CD14-positive monocyte (primary cell): ENCODE data around the gene TUBG2. TPM values are rescaled to one million over a fixed set of nuclear protein-coding genes. Genes with fewer than 3 reads are reported as not detected.

ENCODE experiments used
- DNase-seq, 3 donors: peaks; one replicate each; pipeline ENCODE4 v3.0.0-alpha.2; 2011 to 2022
- H2AFZ ChIP-seq: 2 replicates; pipeline ENCODE4 v1.6.0; 2012; ENCODE audit warnings: mild to moderate bottlenecking, low read depth, low read length, inconsistent platforms; ENCODE audit not compliant: insufficient read depth, poor library complexity, severe bottlenecking
- H3K27ac ChIP-seq, 2 donors: 1 replicate in 1 of 2; 2 replicates in 1 of 2; pipeline ENCODE4 v1.5.1; 2012 to 2013; ENCODE audit warnings: low read length in 2 of 2, control low read depth in 1 of 2, inconsistent platforms in 1 of 2, low read depth in 1 of 2, mild to moderate bottlenecking in 1 of 2
- H3K27me3 ChIP-seq, 2 donors: one replicate each; pipeline versions ENCODE4 v1.6.0 to v1.6.1; 2011 to 2013; ENCODE audit warnings: low read length in 2 of 2; ENCODE audit not compliant: control insufficient read depth in 2 of 2, insufficient read depth in 2 of 2
- H3K36me3 ChIP-seq, 2 donors: replicated peaks in 1 of 2; 1 replicate in 1 of 2; 2 replicates in 1 of 2; pipeline versions ENCODE4 v1.5.1 to v1.6.1; 2012 to 2013; ENCODE audit warnings: low read length in 2 of 2, control low read depth in 1 of 2, inconsistent platforms in 1 of 2, mild to moderate bottlenecking in 1 of 2; ENCODE audit not compliant: insufficient read depth in 2 of 2, control insufficient read depth in 1 of 2
- H3K4me1 ChIP-seq, 2 donors: 1 replicate in 1 of 2; 2 replicates in 1 of 2; pipeline versions ENCODE4 v1.5.1 to v1.6.1; 2012 to 2013; ENCODE audit warnings: low read length in 2 of 2, control low read depth in 1 of 2, inconsistent platforms in 1 of 2, mild to moderate bottlenecking in 1 of 2, moderate library complexity in 1 of 2; ENCODE audit not compliant: insufficient read depth in 2 of 2, control insufficient read depth in 1 of 2
- H3K4me2 ChIP-seq: replicated peaks from 2 replicates; pipeline ENCODE3; 2012; ENCODE audit warnings: low read length, moderate library complexity, mild to moderate bottlenecking; ENCODE audit not compliant: poor library complexity, severe bottlenecking; ENCODE audit errors: extremely low read depth
- H3K4me3 ChIP-seq, 3 experiments: fragments of 200-600 bp in 1 of 3; sonication (generic) in 1 of 3; replicated peaks in 1 of 3; 1 replicate in 2 of 3; 2 replicates in 1 of 3; pipeline ENCODE4 v1.5.1; 2011 to 2013; ENCODE audit warnings: low read length in 3 of 3, mild to moderate bottlenecking in 3 of 3, control low read depth in 2 of 3, low read depth in 2 of 3, inconsistent platforms in 1 of 3, moderate library complexity in 1 of 3
- H3K79me2 ChIP-seq: 2 replicates; pipeline ENCODE4 v1.6.0; 2012; ENCODE audit warnings: mild to moderate bottlenecking, control low read depth, inconsistent platforms, low read length, moderate library complexity; ENCODE audit not compliant: insufficient read depth
- H3K9ac ChIP-seq: 2 replicates; pipeline ENCODE4 v1.6.0; 2017; ENCODE audit warnings: low read length, mild to moderate bottlenecking; ENCODE audit not compliant: insufficient read depth, poor library complexity, severe bottlenecking
- H3K9me3 ChIP-seq, 2 donors: replicated peaks in 1 of 2; 1 replicate in 1 of 2; 2 replicates in 1 of 2; pipeline versions ENCODE4 v1.5.1 to v1.6.1; 2012 to 2013; ENCODE audit warnings: low read length in 2 of 2, control low read depth in 1 of 2; ENCODE audit not compliant: control insufficient read depth in 1 of 2, insufficient read depth in 1 of 2
- H4K20me1 ChIP-seq: 2 replicates; pipeline ENCODE4 v1.6.0; 2012; ENCODE audit warnings: mild to moderate bottlenecking, low read length, control low read depth, moderate library complexity; ENCODE audit not compliant: insufficient read depth
- H3K27ac Mint-ChIP-seq, 7 donors: one replicate each; pipeline ENCODE4 v1.8.0; 2020; ENCODE audit warnings: mild to moderate bottlenecking in 7 of 7, mixed read lengths in 7 of 7, moderate library complexity in 6 of 7, inconsistent platforms in 2 of 7
- H3K27me3 Mint-ChIP-seq, 3 donors: one replicate each; pipeline ENCODE4 v1.8.0; 2021 to 2022; ENCODE audit warnings: low read depth in 3 of 3, mild to moderate bottlenecking in 3 of 3, mixed read lengths in 3 of 3, moderate library complexity in 3 of 3, inconsistent platforms in 1 of 3
- H3K36me3 Mint-ChIP-seq, 2 donors: one replicate each; pipeline ENCODE4 v1.8.0; 2020; ENCODE audit warnings: mixed read lengths in 2 of 2, inconsistent platforms in 1 of 2, mild to moderate bottlenecking in 1 of 2
- H3K4me1 Mint-ChIP-seq: one replicate; pipeline ENCODE4 v1.8.0; 2020; ENCODE audit warnings: mild to moderate bottlenecking, mixed read lengths
- H3K4me3 Mint-ChIP-seq, 2 donors: one replicate each; pipeline ENCODE4 v1.8.0; 2020; ENCODE audit warnings: mild to moderate bottlenecking in 2 of 2, mixed read lengths in 2 of 2, moderate library complexity in 1 of 2
- H3K9me3 Mint-ChIP-seq, 7 donors: one replicate each; pipeline ENCODE4 v1.8.0; 2020 to 2022; ENCODE audit warnings: mixed read lengths in 7 of 7, mild to moderate bottlenecking in 6 of 7, moderate library complexity in 6 of 7, inconsistent platforms in 2 of 7
- WGBS: methylation state at CpG from one replicate; pipeline ENCODE4 v1.1.5; 2013; ENCODE audit warnings: missing lambda C conversion rate; ENCODE audit not compliant: insufficient coverage; 5-methylcytosine and 5-hydroxymethylcytosine counted together
- intact Hi-C, 2 donors: fragments of 100-400 bp; cut with micrococcal nuclease; formaldehyde crosslinking; loops; one replicate each; pipeline versions ENCODE4 v1.15.0 to v1.15.1; 2023
- polyA plus RNA-seq, 3 donors: library from polyadenylated mRNA; depleted of rRNA in 1 of 3; unstranded in 2 of 3; stranded (reverse) in 1 of 3; fragments of 300-500 nt in 2 of 3; fragments of >200 nt in 1 of 3; fragmentation: Illumina TruSeq in 2 of 3; gene quantifications; 1 replicate in 2 of 3; 2 replicates in 1 of 3; pipeline ENCODE4 v1.2.3, GENCODE V29; 2012 to 2021
- TF ChIP-seq, protein P1 (sequence below): fragments of 200-600 bp; IDR thresholded peaks from one replicate; pipeline ENCODE4 v1.8.0; 2022; ENCODE audit warnings: antibody characterized with exemption, mild to moderate bottlenecking

TUBG2 gene
- polyA plus RNA-seq, 3 donors, result 0.31 to 7.3 (median 0.47) TPM

- Histone ChIP-seq H4K20me1 (no peaks in the 10 kb centered on the region), H3K36me3 (no peaks in the 10 kb centered on the region), H3K9ac (peak overlapping the region; percentile 42), H3K4me2 (peak overlapping the region; percentile 81), H3K4me3 (peak overlapping the region in 2 of 3 experiments; percentile 66 to 75), H3K4me1 (peaks cover 70 to 84% of the 10 kb centered on the region in 2 donors), H3K79me2 (no peaks in the 10 kb centered on the region), H3K27ac (no peak overlapping the region), H2AFZ (peak overlapping the region; percentile 78), H3K9me3 (peaks cover 9 to 11% of the 10 kb centered on the region in 2 donors), H3K27me3 (peaks cover 38 to 62% of the 10 kb centered on the region in 2 donors)
- H3K36me3 Mint-ChIP-seq, result peaks cover 11 to 12% of the 10 kb centered on the region in 2 donors
- H3K4me3 Mint-ChIP-seq, result peak overlapping the region; percentile 46 to 83
- intact Hi-C loops, result loop anchor here in 1 of 2 donors (5.0 kb wide), 1 partner anchor 98 kb away; the partner anchor contains the start of gene PSMC3IP
- TF ChIP-seq, protein P1, sequence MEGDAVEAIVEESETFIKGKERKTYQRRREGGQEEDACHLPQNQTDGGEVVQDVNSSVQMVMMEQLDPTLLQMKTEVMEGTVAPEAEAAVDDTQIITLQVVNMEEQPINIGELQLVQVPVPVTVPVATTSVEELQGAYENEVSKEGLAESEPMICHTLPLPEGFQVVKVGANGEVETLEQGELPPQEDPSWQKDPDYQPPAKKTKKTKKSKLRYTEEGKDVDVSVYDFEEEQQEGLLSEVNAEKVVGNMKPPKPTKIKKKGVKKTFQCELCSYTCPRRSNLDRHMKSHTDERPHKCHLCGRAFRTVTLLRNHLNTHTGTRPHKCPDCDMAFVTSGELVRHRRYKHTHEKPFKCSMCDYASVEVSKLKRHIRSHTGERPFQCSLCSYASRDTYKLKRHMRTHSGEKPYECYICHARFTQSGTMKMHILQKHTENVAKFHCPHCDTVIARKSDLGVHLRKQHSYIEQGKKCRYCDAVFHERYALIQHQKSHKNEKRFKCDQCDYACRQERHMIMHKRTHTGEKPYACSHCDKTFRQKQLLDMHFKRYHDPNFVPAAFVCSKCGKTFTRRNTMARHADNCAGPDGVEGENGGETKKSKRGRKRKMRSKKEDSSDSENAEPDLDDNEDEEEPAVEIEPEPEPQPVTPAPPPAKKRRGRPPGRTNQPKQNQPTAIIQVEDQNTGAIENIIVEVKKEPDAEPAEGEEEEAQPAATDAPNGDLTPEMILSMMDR, result no peak
- H3K9me3 Mint-ChIP-seq, result peaks cover 3 to 29% (median 17%) of the 10 kb centered on the region in 7 donors
- no peak for DNase-seq
- H3K4me1 Mint-ChIP-seq, result peaks cover 61% of the 10 kb centered on the region
- 10% methylated on average over 2 of the region's 27 CpGs for WGBS
- H3K27me3 Mint-ChIP-seq, result peaks cover 49 to 69% (median 66%) of the 10 kb centered on the region in 3 donors
- no peak overlapping the region for H3K27ac Mint-ChIP-seq
These were observed 16.4 kb downstream of the TUBG2 start for GRCh38 chr17:42675348-42675964.

- H3K27me3 ChIP-seq, result peaks cover 35 to 56% of the 10 kb centered on the region in 2 donors
- H4K20me1 ChIP-seq, result no peaks in the 10 kb centered on the region
- H3K4me3 ChIP-seq, result peak overlapping the region; percentile 51 to 75 (median 66)
- peaks cover 66 to 79% of the 10 kb centered on the region in 2 donors for H3K4me1 ChIP-seq
- H3K4me2 ChIP-seq, result peak overlapping the region; percentile 81
- TF ChIP-seq, protein P1, result no peak
- peaks cover 6 to 7% of the 10 kb centered on the region in 2 donors for H3K9me3 ChIP-seq
- Mint-ChIP-seq H3K4me3 (peak overlapping the region; percentile 83 to 92), H3K27me3 (peaks cover 44 to 68% (median 62%) of the 10 kb centered on the region in 3 donors), H3K27ac (peak overlapping the region in 4 of 7 donors; percentile 53 to 91 (median 80)), H3K9me3 (peaks cover 6 to 27% (median 12%) of the 10 kb centered on the region in 7 donors), H3K4me1 (peaks cover 59% of the 10 kb centered on the region), H3K36me3 (peaks cover 9 to 10% of the 10 kb centered on the region in 2 donors)
- DNase-seq, result peak in 1 of 3 donors; percentile 31
- H3K36me3 ChIP-seq, result no peaks in the 10 kb centered on the region
- peak overlapping the region; percentile 42 for H3K9ac ChIP-seq
- no peaks in the 10 kb centered on the region for H3K79me2 ChIP-seq
- intact Hi-C loops, result loop anchor here in 1 of 2 donors (2.0 to 5.0 kb wide), 2 partner anchors 67 to 99 kb away; partner anchors contain the start of genes PSMC3IP, RETREG3 and TUBG1
- no peak overlapping the region for H3K27ac ChIP-seq
- peak overlapping the region; percentile 78 for H2AFZ ChIP-seq
- WGBS, result 0% methylated on average over 40 of the region's 43 CpGs
These were observed 16.9 kb downstream of the TUBG2 start for GRCh38 chr17:42675965-42676423.
